Psoas muscle (tissue), 8 donors: ENCODE data around the gene ASH1L. TPM values are rescaled to one million over a fixed set of nuclear protein-coding genes. Genes with fewer than 3 reads are reported as not detected.
"Not testable (repeated sequence)": the region's sequence is repeated elsewhere in the genome, so short reads cannot be mapped to it uniquely, and the experiment has no call there.

Source experiments
- ATAC-seq, 4 donors: fragments of 200-7000 bp; cut with Tn5 transposase; one replicate each; pipeline ENCODE4 v1.9.1; 2020; ENCODE audit warnings: moderate library complexity in 3 of 4, mild to moderate bottlenecking in 2 of 4
- DNase-seq, 2 donors: peaks; one replicate each; pipeline ENCODE4 v3.0.0-alpha.2; 2020
- H3K27ac ChIP-seq: fragments of 200-600 bp; one replicate; pipeline ENCODE4 v1.8.0; 2022
- H3K27me3 ChIP-seq, 3 donors: fragments of 200-600 bp in 1 of 3; one replicate each; pipeline versions ENCODE4 v1.6.1 to v1.8.0; 2013 to 2022; ENCODE audit warnings: low read length in 2 of 3, mild to moderate bottlenecking in 2 of 3, moderate library complexity in 1 of 3; ENCODE audit not compliant: insufficient read depth in 3 of 3
- H3K36me3 ChIP-seq, 2 donors: fragments of 200-600 bp in 1 of 2; one replicate each; pipeline versions ENCODE4 v1.6.1 to v1.8.0; 2013 to 2022; ENCODE audit warnings: low read depth in 1 of 2, mild to moderate bottlenecking in 1 of 2, moderate library complexity in 1 of 2; ENCODE audit not compliant: insufficient read depth in 1 of 2
- H3K4me1 ChIP-seq: fragments of 200-600 bp; one replicate; pipeline ENCODE4 v1.8.0; 2022
- H3K4me3 ChIP-seq: fragments of 200-600 bp; one replicate; pipeline ENCODE4 v1.8.0; 2022; ENCODE audit warnings: mild to moderate bottlenecking
- H3K9me3 ChIP-seq: fragments of 200-600 bp; one replicate; pipeline ENCODE4 v1.8.0; 2022
- CTCF ChIP-seq: fragments of 200-600 bp; IDR thresholded peaks from one replicate; pipeline ENCODE4 v1.8.0; 2022; ENCODE audit warnings: antibody characterized with exemption
- WGBS, 3 donors: extraction: QIAGEN DNeasy Blood & Tissue Kit; methylation state at CpG; one replicate each; pipeline versions ENCODE4 v1.1.6 to v1.1.7; 2013; 5-methylcytosine and 5-hydroxymethylcytosine counted together
- intact Hi-C, 2 donors: fragments of 100-400 bp; cut with DNase I; formaldehyde crosslinking; loops; one replicate each; pipeline versions ENCODE4 v1.11.0 to v1.14.2; 2022
- polyA plus RNA-seq, 3 donors: library from polyadenylated mRNA; stranded (reverse); fragments of 200-250 nt; gene quantifications; one replicate each; pipeline ENCODE4 v1.2.3, GENCODE V29; 2013
- total RNA-seq, 4 donors: library from RNA; stranded (reverse); fragmentation: NEBNext Ultra II Directional in 2 of 4; extraction: Animal tissue kit (Norgen Biotek cat#: 25700) in 2 of 4; gene quantifications; one replicate each; pipeline versions ENCODE4 v1.2.1 to v1.2.4, GENCODE V29; 2021 to 2023
- donor health status: healthy with polysubstance abuse.
- donor health status: DM: no; HTN: no; CAD: no; lungs with moderate emphysema.
- donor health status: Bipolar disorder and iron deficiency.
- donor health status: healthy.
- donor health status: DM: yes; HTN: yes; CAD: no.
- donor health status: DM: no; HTN: no; CAD: no.
- donor health status: DM: no; HTN: no; CAD: no.
- donor health status: DM: yes; HTN: yes; CAD: no.

Gene ASH1L
- total and polyA plus RNA-seq, 7 donors = 6.5 to 52.0 (median 41.6) TPM

DNA sequence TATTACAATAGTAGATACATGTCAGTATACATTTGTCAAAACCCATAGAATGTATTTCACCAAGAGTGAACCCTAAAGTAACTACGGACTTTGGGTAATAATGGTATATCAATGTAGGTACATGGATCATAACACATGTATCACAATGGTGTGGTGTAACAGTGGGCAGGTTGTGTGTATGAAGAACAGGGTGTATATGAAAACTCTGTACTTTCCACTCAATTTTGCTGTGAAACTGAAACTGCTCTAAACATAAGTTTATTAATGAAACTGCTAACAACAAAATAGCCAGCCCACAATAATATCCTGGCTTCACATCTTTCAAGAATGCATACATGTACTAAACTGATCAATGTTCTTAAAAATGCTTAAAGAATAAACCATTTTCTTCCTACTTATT is 151.7 kb downstream of the ASH1L start:
- Histone ChIP-seq H3K4me1 (no peaks in the 10 kb centered on the region), H3K27ac (no peak overlapping the region), H3K9me3 (no peaks in the 10 kb centered on the region), H3K36me3 (peaks cover 2 to 61% of the 10 kb centered on the region in 2 donors), H3K27me3 (no peaks in the 10 kb centered on the region), H3K4me3 (no peak overlapping the region)
- no peak for DNase-seq
- ATAC-seq = no peak
- TF ChIP-seq CTCF = no peak
- WGBS, 3 donors = 97 to 100% (median 100%) methylated on average over 1 of the region's 1 CpG
- intact Hi-C loops = no loop called here

DNA sequence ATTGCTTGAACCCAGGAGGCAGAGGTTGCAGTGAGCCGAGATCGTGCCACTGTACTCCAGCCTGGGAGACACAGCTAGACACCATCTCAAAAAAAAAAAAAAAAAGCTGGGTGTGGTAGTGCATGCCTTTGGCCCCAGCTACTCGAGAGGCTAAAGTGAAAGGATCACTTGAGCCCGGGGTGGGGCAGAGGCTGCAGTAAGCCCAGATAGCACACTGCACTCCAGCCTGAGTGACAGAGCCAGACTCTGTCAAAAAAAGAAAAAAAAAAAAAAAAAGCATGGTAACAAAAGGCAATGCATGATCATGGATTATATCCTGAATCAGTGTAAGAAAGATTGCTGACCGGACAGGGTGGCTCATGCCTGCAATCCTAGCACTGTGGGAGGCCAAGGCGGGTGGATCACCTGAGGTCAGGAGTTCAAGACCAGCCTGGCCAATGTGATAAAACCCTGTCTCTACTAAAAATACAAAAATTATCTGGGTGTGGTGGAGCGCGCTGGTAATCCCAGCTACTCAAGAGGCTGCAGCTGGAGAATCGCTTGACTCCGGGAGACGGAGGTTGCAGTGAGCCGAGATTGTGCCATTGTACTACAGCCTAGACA is 165.6 kb downstream of the ASH1L start:
- no peak for ATAC-seq
- TF ChIP-seq CTCF = no peak
- H3K4me1 ChIP-seq = no peaks in the 10 kb centered on the region
- H3K9me3 ChIP-seq = no peaks in the 10 kb centered on the region
- no peak overlapping the region for H3K4me3 ChIP-seq
- H3K27me3 ChIP-seq = no peaks in the 10 kb centered on the region
- no peak overlapping the region for H3K27ac ChIP-seq
- intact Hi-C loops = no loop called here
- peaks cover 3 to 59% of the 10 kb centered on the region in 2 donors for H3K36me3 ChIP-seq
- DNase-seq = no peak
- WGBS, 3 donors = 81 to 88% (median 85%) methylated on average over 12 of the region's 12 CpGs

- no peak for DNase-seq
- ATAC-seq = no peak
- no peaks in the 10 kb centered on the region for H3K9me3 ChIP-seq
- H3K36me3 ChIP-seq = peaks cover 3 to 71% of the 10 kb centered on the region in 2 donors
- H3K27ac ChIP-seq = no peak overlapping the region
- WGBS, 3 donors = 92 to 95% (median 93%) methylated on average over 5 of the region's 5 CpGs
- H3K4me3 ChIP-seq = no peak overlapping the region
- H3K27me3 ChIP-seq = no peaks in the 10 kb centered on the region
- no peaks in the 10 kb centered on the region for H3K4me1 ChIP-seq
- intact Hi-C loops = no loop called here
- TF ChIP-seq CTCF = no peak
Observed at GRCh38 chr1:155392898-155393411, 169.6 kb downstream of the ASH1L start.

- no peak for TF ChIP-seq CTCF
Observed at GRCh38 chr1:155389826-155390225, 172.8 kb downstream of the ASH1L start.

GRCh38 chr1:155385836-155386235 is 176.8 kb downstream of the ASH1L start:
- H3K4me1 ChIP-seq, H3K27me3 ChIP-seq, intact Hi-C loops, DNase-seq, H3K27ac ChIP-seq, ATAC-seq, H3K4me3 ChIP-seq, H3K9me3 ChIP-seq: not testable (repeated sequence)
- peaks cover 0 to 59% of the 10 kb centered on the region in 2 donors for H3K36me3 ChIP-seq
- WGBS, 3 donors = 87 to 99% (median 96%) methylated on average over 5 of the region's 5 CpGs

More at GRCh38 chr1:155389826-155390225, 172.8 kb downstream of the ASH1L start:
- ATAC-seq (no peak), DNase-seq (no peak)
- Histone ChIP-seq H3K4me3 (no peak overlapping the region), H3K27ac (no peak overlapping the region), H3K4me1 (no peaks in the 10 kb centered on the region), H3K36me3 (peaks cover under 1 to 70% of the 10 kb centered on the region in 2 donors), H3K9me3 (no peaks in the 10 kb centered on the region), H3K27me3 (no peaks in the 10 kb centered on the region)
- intact Hi-C loops = no loop called here
